SIG-M5 treated with dmso at 0.1 percent for 504 hours (cell line): ENCODE data around the gene MEN1.
"Not testable (repeated sequence)": the region's sequence is repeated elsewhere in the genome, so short reads cannot be mapped to it uniquely, and the experiment has no call there.

Experiments
- DNase-seq: peaks from one replicate; lab custom pipeline; 2025; ENCODE audit not compliant: unreplicated experiment; lab: John Stamatoyannopoulos, UW

MEN1 gene

GRCh38 chr11:64834031-64834722 is 23.8 kb upstream of the MEN1 start:
- no peak for DNase-seq

DNA sequence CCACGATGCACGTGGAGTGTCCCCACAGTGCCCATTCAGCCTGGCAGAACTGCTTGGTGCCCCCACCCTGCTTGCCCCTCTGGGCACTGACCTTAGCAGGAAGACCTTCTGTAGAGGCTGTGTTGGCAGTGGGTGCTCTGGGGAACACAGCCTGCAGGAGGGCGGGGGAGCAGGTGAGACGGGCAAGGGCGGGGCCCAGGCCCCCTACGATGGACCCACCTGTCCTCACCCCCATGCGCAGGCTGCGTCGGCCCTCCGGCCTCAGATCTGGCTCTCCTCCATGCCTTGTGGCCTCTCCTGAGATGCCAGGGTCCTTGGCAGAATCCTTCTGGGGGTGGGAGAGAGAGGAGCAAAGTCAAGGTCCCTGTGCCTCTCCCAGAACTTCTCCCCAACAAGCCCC is 23.2 kb upstream of the MEN1 start:
- no peak for DNase-seq

GRCh38 chr11:64833198-64833502 is 22.8 kb upstream of the MEN1 start:
- no peak for DNase-seq

- no peak for DNase-seq
Observed at GRCh38 chr11:64832467-64833197, 22.3 kb upstream of the MEN1 start.

- no peak for DNase-seq
Observed at GRCh38 chr11:64831411-64831891, 21.1 kb upstream of the MEN1 start.

DNA sequence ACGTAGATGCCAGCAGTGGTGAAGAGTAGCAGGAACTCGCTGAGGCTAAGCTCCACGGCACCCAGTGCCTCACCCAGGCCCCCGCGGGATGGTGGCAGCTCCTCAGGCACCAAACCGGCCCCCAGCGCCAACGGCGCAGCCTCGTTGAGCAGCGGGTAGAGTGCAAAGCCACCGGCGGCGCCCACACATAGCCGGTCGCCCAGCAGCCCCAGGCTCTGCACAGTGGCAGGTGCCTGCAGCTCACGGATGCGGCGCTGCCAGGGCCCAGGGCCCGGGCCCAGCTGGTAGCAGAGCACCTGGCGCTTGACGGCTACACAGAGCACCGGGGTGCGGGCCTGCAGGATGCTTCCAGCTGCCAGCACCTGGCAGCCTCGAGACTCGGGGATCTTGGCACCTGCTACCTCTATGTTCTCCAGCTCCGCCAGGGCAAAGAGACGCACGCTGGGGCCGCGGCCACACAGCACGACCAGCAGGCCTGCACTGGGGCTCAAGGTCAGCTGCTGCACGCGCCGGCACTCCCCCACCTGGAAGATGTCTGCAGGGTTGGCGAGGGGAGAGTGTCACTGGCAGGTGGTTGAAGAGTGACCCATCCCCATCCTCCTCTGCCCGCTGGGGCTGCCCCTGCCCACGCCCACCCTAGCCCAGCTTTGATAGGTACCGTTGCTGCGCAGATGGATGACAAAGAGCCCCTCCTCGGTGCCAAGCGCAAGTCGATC is 19.3 kb upstream of the MEN1 start:
- no peak for DNase-seq

DNA sequence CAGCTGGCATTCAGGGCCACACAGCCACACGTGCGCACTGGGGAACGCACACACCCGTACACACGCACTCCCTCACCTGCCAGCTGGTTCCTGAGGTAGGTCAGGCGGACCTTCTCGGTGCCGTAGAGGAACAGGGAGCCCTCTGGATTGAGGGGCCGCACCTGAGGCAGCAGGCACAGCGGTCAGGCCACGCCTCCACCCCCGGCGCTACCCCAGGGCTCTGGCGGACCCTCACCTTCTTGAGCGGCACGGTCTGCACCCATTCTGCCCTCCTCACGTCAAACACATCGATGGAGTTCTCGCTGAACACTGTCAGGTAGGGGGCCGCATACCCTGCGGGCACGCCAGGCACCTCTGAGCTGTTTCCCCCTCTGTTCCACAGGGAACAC is 17.1 kb upstream of the MEN1 start:
- no peak for DNase-seq

GRCh38 chr11:64826578-64827450 is 16.5 kb upstream of the MEN1 start:
- DNase-seq = no peak

- DNase-seq = no peak
Observed at GRCh38 chr11:64826062-64826461, 15.7 kb upstream of the MEN1 start.

GRCh38 chr11:64823568-64824119 is 13.3 kb upstream of the MEN1 start:
- no peak for DNase-seq

GRCh38 chr11:64817476-64817875 is 7.1 kb upstream of the MEN1 start:
- no peak for DNase-seq

GRCh38 chr11:64815433-64815832 is 5.1 kb upstream of the MEN1 start:
- not testable (repeated sequence) for DNase-seq

GRCh38 chr11:64814712-64815187 is 4.4 kb upstream of the MEN1 start:
- no peak for DNase-seq

GRCh38 chr11:64813826-64814225 is 3.5 kb upstream of the MEN1 start:
- DNase-seq = no peak

- DNase-seq = no peak
Observed at GRCh38 chr11:64810891-64811272, 531 bp upstream of the MEN1 start.

- DNase-seq = no peak
Observed at GRCh38 chr11:64809781-64810241, 540 bp downstream of the MEN1 start.

DNA sequence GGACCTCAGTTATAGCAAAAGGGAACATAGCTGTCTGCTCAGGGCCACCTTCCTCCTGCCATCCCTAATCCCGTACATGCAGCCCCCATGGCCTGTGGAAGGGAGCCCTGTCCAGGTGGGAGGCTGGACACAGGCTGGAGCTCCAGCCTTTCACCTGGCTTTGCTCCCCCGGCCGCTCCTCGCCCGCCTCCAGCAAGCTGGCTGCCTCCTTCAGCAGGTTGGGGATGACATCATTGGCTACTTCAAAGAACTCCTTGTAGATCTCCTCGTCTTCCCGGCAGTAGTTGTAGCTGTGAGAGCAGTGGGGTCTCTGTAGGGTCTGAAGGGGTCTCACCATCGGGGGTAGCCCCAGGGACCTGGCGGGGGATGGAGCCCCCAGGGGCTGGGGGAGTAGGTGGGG is 4.9 kb downstream of the MEN1 start:
- DNase-seq = no peak

GRCh38 chr11:64804346-64805210 is 5.8 kb downstream of the MEN1 start:
- DNase-seq = peak; percentile 19

DNA sequence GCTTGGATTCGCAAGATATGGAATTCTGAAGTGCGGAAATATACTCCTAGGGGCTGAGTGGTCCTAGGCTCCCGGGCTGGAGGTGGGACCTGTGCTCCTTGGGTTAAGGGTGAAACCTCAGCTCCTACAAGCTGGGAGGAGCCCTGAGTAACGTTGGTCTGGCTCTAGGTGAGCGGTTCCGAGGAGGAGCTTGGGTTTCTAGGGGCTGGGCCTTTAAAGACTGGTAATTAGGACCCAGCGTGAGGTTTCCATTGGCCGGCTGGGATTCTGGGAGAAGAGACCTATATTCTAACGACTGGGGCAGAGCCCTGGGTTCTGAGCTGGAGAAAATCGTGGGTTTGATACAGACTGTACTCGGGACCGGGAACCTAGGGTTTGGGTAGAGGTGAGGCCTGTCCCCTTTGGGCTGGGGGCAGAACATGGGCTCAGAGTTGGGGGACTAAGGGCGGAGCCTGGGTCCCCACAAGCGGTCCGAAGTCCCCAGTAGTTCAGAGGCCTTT is 6.5 kb downstream of the MEN1 start:
- DNase-seq = no peak
